ENCODE results near the gene SCNN1A. TPM values are rescaled to one million over a fixed set of nuclear protein-coding genes. Genes with fewer than 3 reads are reported as not detected.

SCNN1A gene
- total and polyA plus RNA-seq, 2 of the 13 experiments (the other 11 are each of a cell fraction or from before 2014, with no cell fraction given): 1.5 to 14.6 TPM

DNA sequence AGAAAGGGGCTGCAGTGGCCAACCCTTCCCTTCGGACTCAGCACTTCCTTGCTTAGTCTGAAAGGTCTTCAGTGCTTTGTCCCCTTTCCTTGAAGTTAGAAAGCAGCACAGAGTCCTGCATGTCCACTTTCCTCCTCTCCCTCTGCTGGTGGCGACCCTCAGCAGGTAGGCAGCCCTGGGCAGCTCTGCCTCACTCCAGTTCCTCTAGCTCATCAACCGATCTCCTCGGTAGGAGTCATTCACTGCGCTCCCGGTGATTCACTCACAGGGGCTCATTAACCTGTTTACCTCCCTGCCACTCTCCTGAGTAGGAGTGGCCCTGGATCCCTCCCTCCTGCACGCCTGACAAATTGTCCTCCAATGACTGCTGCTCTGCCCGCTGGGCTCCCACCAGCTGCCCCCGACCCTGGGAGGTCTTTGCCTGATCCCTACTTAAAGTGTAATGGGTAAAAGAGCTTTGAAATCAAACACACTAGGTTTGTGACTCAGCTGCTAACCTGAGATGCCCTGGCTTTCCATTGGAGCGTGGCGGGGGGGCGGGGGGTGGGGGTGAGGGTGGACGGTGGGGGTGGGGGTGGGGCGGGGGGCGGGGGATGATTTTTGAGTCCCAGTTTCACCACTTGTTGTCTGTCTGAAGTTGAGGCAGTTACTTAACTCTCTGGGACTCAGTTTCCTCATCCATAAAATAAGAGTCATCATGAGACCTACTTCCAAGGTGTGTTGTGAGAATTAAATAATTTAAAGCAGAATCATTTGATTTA is 4.2 kb downstream of the SCNN1A start (continued):
- TF ChIP-seq, protein P1, sequence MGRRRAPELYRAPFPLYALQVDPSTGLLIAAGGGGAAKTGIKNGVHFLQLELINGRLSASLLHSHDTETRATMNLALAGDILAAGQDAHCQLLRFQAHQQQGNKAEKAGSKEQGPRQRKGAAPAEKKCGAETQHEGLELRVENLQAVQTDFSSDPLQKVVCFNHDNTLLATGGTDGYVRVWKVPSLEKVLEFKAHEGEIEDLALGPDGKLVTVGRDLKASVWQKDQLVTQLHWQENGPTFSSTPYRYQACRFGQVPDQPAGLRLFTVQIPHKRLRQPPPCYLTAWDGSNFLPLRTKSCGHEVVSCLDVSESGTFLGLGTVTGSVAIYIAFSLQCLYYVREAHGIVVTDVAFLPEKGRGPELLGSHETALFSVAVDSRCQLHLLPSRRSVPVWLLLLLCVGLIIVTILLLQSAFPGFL (CRISPR knock-in tag; IDR thresholded peaks at IDR 0.05): no peak
- TF ChIP-seq, protein P2, sequence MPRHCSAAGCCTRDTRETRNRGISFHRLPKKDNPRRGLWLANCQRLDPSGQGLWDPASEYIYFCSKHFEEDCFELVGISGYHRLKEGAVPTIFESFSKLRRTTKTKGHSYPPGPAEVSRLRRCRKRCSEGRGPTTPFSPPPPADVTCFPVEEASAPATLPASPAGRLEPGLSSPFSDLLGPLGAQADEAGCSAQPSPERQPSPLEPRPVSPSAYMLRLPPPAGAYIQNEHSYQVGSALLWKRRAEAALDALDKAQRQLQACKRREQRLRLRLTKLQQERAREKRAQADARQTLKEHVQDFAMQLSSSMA (CRISPR knock-in tag; IDR thresholded peaks at IDR 0.05): no peak
- peak; percentile 69; the same call in 1 of the 2 replicates for TF ChIP-seq MEIS1 (CRISPR knock-in tag; IDR thresholded peaks at IDR 0.05; ENCODE audit: borderline replicate concordance)
- TF ChIP-seq, protein P3, sequence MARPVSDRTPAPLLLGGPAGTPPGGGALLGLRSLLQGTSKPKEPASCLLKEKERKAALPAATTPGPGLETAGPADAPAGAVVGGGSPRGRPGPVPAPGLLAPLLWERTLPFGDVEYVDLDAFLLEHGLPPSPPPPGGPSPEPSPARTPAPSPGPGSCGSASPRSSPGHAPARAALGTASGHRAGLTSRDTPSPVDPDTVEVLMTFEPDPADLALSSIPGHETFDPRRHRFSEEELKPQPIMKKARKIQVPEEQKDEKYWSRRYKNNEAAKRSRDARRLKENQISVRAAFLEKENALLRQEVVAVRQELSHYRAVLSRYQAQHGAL (CRISPR knock-in tag; IDR thresholded peaks at IDR 0.05; ENCODE audit: not compliant biosample characterization): no peak
- TF ChIP-seq SRY (CRISPR knock-in tag; IDR thresholded peaks at IDR 0.05): no peak
- peak; percentile 67 for TF ChIP-seq RBM22 (optimal IDR thresholded peaks at IDR 0.05; ENCODE audit: low read length)
- TF ChIP-seq MAFF (IDR thresholded peaks at IDR 0.05; ENCODE audit: low read depth, low read length): no peak
- TF ChIP-seq ZNF703 (CRISPR knock-in tag; IDR thresholded peaks at IDR 0.05; ENCODE audit: borderline replicate concordance): no peak
- peak; percentile 65; the same call in 1 of the 2 replicates for TF ChIP-seq SP4 (CRISPR knock-in tag; IDR thresholded peaks at IDR 0.05)
- no peak for TF ChIP-seq JDP2 (CRISPR knock-in tag; IDR thresholded peaks at IDR 0.05; ENCODE audit: borderline replicate concordance)
- 0 out of 2 replicates have a peak, but pooled peaks have one; percentile 41 for TF ChIP-seq ARNT2 (CRISPR knock-in tag; IDR thresholded peaks at IDR 0.05; ENCODE audit: low read depth)
- no peak for TF ChIP-seq ZNF607 (CRISPR knock-in tag; IDR thresholded peaks at IDR 0.05; ENCODE audit: borderline replicate concordance)
- TF ChIP-seq HOXA7 (CRISPR knock-in tag; IDR thresholded peaks at IDR 0.05): no peak
- TF ChIP-seq ZNF234 (CRISPR knock-in tag; conservative IDR thresholded peaks at IDR 0.05): no peak
- peak; percentile 78; the same call in 1 of the 2 replicates for TF ChIP-seq MAZ (IDR thresholded peaks at IDR 0.05; ENCODE audit: borderline replicate concordance, low read depth, low read length)
- no peak for TF ChIP-seq MAZ (CRISPR knock-in tag; IDR thresholded peaks at IDR 0.05; ENCODE audit: low read depth)
- no peak for TF ChIP-seq ATRX (CRISPR knock-in tag; IDR thresholded peaks at IDR 0.05; ENCODE audit: borderline replicate concordance)
- TF ChIP-seq RELA (CRISPR knock-in tag; IDR thresholded peaks at IDR 0.05): no peak
- no peak; the same call in 1 of the 2 replicates for TF ChIP-seq ZBTB38 (CRISPR knock-in tag; IDR thresholded peaks at IDR 0.05)
- TF ChIP-seq ZNF124 (CRISPR knock-in tag; IDR thresholded peaks at IDR 0.05): 0 out of 2 replicates have a peak, but pooled peaks have one; percentile 30
- TF ChIP-seq, protein P4, sequence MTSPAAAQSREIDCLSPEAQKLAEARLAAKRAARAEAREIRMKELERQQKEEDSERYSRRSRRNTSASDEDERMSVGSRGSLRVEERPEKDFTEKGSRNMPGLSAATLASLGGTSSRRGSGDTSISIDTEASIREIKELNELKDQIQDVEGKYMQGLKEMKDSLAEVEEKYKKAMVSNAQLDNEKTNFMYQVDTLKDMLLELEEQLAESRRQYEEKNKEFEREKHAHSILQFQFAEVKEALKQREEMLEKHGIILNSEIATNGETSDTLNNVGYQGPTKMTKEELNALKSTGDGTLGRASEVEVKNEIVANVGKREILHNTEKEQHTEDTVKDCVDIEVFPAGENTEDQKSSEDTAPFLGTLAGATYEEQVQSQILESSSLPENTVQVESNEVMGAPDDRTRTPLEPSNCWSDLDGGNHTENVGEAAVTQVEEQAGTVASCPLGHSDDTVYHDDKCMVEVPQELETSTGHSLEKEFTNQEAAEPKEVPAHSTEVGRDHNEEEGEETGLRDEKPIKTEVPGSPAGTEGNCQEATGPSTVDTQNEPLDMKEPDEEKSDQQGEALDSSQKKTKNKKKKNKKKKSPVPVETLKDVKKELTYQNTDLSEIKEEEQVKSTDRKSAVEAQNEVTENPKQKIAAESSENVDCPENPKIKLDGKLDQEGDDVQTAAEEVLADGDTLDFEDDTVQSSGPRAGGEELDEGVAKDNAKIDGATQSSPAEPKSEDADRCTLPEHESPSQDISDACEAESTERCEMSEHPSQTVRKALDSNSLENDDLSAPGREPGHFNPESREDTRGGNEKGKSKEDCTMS (CRISPR knock-in tag; conservative IDR thresholded peaks at IDR 0.05): no peak
- peak; percentile 54; the same call in 1 of the 2 replicates for TF ChIP-seq SPEN (CRISPR knock-in tag; IDR thresholded peaks at IDR 0.05; ENCODE audit: low read depth)
- no peak for TF ChIP-seq TBL1XR1 (IDR thresholded peaks at IDR 0.05; ENCODE audit: borderline replicate concordance, low read length, partially characterized antibody)
- TF ChIP-seq MIER3 (CRISPR knock-in tag; IDR thresholded peaks at IDR 0.05; ENCODE audit: borderline replicate concordance): peak; percentile 24; the same call in 1 of the 2 replicates
- TF ChIP-seq ZNF7 (CRISPR knock-in tag; IDR thresholded peaks at IDR 0.05): no peak
- 0 out of 2 replicates have a peak, but pooled peaks have one; percentile 26 for TF ChIP-seq HMG20B (CRISPR knock-in tag; conservative IDR thresholded peaks at IDR 0.05)

All from HepG2 (cell line).